ENCODE measurements around the gene GALNT14. TPM values are rescaled to one million over a fixed set of nuclear protein-coding genes. Genes with fewer than 3 reads are reported as not detected.

GALNT14 gene
- total RNA-seq, 1 experiment from 2014 or later, result 2.7 TPM

DNA sequence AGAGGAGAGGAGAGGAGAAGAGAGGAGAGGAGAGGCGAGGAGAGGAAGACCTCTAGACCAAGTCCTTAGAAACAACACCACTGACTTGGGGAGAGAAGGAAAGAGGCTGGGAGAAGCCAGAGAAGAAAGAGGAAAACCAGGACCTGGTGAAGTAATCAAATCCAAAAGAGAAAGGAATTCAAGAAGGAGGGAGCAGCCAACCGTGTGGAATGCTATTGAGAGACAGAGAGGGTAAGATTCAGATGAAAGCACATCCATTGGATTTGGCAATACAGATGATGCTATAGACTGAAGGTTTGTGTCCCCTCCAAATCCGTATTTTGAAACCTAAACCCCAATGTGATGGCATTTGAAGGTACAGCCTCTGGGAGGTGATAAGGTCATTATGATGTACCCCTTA is 50.7 kb downstream of the GALNT14 start:
- Mint-ChIP-seq H3K4me3 (no peak overlapping the region), H3K4me1 (no peaks in the 10 kb centered on the region), H3K9me3 (no peaks in the 10 kb centered on the region), H3K27ac (no peak overlapping the region), H3K27me3 (ENCODE audit: low read depth) (peaks cover 9% of the 10 kb centered on the region; the same call in 1 of the 2 replicates), H3K36me3 (ENCODE audit: insufficient read depth in 1 of 3, low read depth in 3 of 3) (no peaks in the 10 kb centered on the region)
- H4K20me1 ChIP-seq (ENCODE audit: control insufficient read depth, insufficient read depth, insufficient read length), result no peaks in the 10 kb centered on the region
- no peak overlapping the region for H3K4me2 ChIP-seq (ENCODE audit: insufficient read depth, insufficient read length, low read length)
- no peak overlapping the region for H3K27ac ChIP-seq (ENCODE audit: insufficient read length, low read depth, low read length)
- H3T11ph ChIP-seq (ENCODE audit: low read length), result no peak overlapping the region
- H3K23ac ChIP-seq (ENCODE audit: insufficient read length, low read depth, low read length), result no peak overlapping the region
- H3K4me1 ChIP-seq (ENCODE audit: insufficient read depth, low read length), result no peaks in the 10 kb centered on the region
- no peaks in the 10 kb centered on the region for H3K79me2 ChIP-seq (ENCODE audit: insufficient read depth, low read length)
- H4K5ac ChIP-seq (ENCODE audit: insufficient read length, low read depth, low read length), result no peak overlapping the region
- H3K14ac ChIP-seq (ENCODE audit: insufficient read depth, low read length), result no peak overlapping the region
- no peaks in the 10 kb centered on the region for H3K23me2 ChIP-seq (ENCODE audit: insufficient read length, low read depth, low read length, poor library complexity, severe bottlenecking)
- no peaks in the 10 kb centered on the region for H3K79me1 ChIP-seq (ENCODE audit: insufficient read depth, low read depth, low read length, poor library complexity, severe bottlenecking)
- no peak for DNase-seq
- TF ChIP-seq, protein P1, sequence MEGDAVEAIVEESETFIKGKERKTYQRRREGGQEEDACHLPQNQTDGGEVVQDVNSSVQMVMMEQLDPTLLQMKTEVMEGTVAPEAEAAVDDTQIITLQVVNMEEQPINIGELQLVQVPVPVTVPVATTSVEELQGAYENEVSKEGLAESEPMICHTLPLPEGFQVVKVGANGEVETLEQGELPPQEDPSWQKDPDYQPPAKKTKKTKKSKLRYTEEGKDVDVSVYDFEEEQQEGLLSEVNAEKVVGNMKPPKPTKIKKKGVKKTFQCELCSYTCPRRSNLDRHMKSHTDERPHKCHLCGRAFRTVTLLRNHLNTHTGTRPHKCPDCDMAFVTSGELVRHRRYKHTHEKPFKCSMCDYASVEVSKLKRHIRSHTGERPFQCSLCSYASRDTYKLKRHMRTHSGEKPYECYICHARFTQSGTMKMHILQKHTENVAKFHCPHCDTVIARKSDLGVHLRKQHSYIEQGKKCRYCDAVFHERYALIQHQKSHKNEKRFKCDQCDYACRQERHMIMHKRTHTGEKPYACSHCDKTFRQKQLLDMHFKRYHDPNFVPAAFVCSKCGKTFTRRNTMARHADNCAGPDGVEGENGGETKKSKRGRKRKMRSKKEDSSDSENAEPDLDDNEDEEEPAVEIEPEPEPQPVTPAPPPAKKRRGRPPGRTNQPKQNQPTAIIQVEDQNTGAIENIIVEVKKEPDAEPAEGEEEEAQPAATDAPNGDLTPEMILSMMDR (conservative IDR thresholded peaks at IDR 0.05), result no peak
- H4K91ac ChIP-seq (ENCODE audit: insufficient read length, low read depth, low read length), result no peak overlapping the region
- no peak overlapping the region for H2AFZ ChIP-seq (ENCODE audit: low read length)
- H3K18ac ChIP-seq (ENCODE audit: insufficient read length, low read depth, low read length), result no peak overlapping the region
- H2BK120ac ChIP-seq (ENCODE audit: low read depth, low read length, poor library complexity, severe bottlenecking), result no peak overlapping the region
- no peaks in the 10 kb centered on the region for H3K27me3 ChIP-seq (ENCODE audit: insufficient read depth, low read length)
- no peak overlapping the region for H3K4ac ChIP-seq (ENCODE audit: low read depth, low read length)
- no peaks in the 10 kb centered on the region for H3K9me3 ChIP-seq (ENCODE audit: control insufficient read depth, low read depth, low read length)
- no peak overlapping the region for H2AK5ac ChIP-seq (ENCODE audit: insufficient read length, low read length)
- H2BK5ac ChIP-seq (ENCODE audit: insufficient read length, low read length), result no peak overlapping the region
- no peak overlapping the region for H3K56ac ChIP-seq (ENCODE audit: insufficient read length, low read depth, low read length)
- WGBS (ENCODE audit: extremely low coverage, insufficient read length, low lambda C conversion rate), result no CpG with 5 or more reads among the region's 3 CpGs
- H4K8ac ChIP-seq (replicated peaks; ENCODE audit: insufficient read length, low read depth, low read length), result no peak overlapping the region
- no peak overlapping the region for H2BK12ac ChIP-seq (ENCODE audit: insufficient read length, low read depth, low read length)
- no peak overlapping the region for H3K9ac ChIP-seq (ENCODE audit: extremely low read depth, insufficient read length, low read length)
- no peak overlapping the region for H2BK15ac ChIP-seq (ENCODE audit: low read depth, low read length)
- H2BK20ac ChIP-seq (ENCODE audit: low read depth, low read length, poor library complexity, severe bottlenecking), result no peak overlapping the region

Data from H9 (cell line).